ENCODE results near the gene SH2D6.

The SH2D6 gene

GRCh38 chr2:85458601-85459563, 40.4 kb downstream of the SH2D6 start:
- no peaks in the 10 kb centered on the region for H3K9me3 ChIP-seq (ENCODE audit: insufficient read depth, low read length)
- no peak overlapping the region for H3K4me2 ChIP-seq (ENCODE audit: low read depth, low read length, poor library complexity, severe bottlenecking)
- H3K27ac ChIP-seq (ENCODE audit: low read depth, low read length): no peak overlapping the region
- no peak overlapping the region for H3K9ac ChIP-seq (ENCODE audit: low read length)
- no peaks in the 10 kb centered on the region for H3K27me3 ChIP-seq (ENCODE audit: low read length)
- no peaks in the 10 kb centered on the region for H4K20me1 ChIP-seq (ENCODE audit: low read depth, low read length)
- TF ChIP-seq EZH2phosphoT487 (conservative IDR thresholded peaks at IDR 0.05; ENCODE audit: low read length) (no peak), CTCF (IDR thresholded peaks at IDR 0.05; ENCODE audit: insufficient read depth, low read length, poor library complexity, severe bottlenecking) (no peak)
- H3K4me3 ChIP-seq (ENCODE audit: insufficient read depth, low read length, poor library complexity, severe bottlenecking): no peak overlapping the region
- no peak overlapping the region for H2AFZ ChIP-seq (ENCODE audit: low read depth, low read length, severe bottlenecking)
- H3K36me3 ChIP-seq (ENCODE audit: low read length): no peaks in the 10 kb centered on the region
- no peaks in the 10 kb centered on the region for H3F3A ChIP-seq (ENCODE audit: insufficient read depth)
- H3K9me2 ChIP-seq (replicated peaks; ENCODE audit: insufficient read depth, low read length): no peaks in the 10 kb centered on the region
- no peaks in the 10 kb centered on the region for H3K79me2 ChIP-seq (ENCODE audit: insufficient read depth, low read length)

- Histone ChIP-seq H3K4me3 (ENCODE audit: insufficient read depth, low read length, poor library complexity, severe bottlenecking) (no peak overlapping the region), H3K9me2 (replicated peaks; ENCODE audit: insufficient read depth, low read length) (no peaks in the 10 kb centered on the region), H3K9ac (ENCODE audit: low read length) (no peak overlapping the region), H3F3A (ENCODE audit: insufficient read depth) (no peaks in the 10 kb centered on the region), H3K27me3 (ENCODE audit: low read length) (no peaks in the 10 kb centered on the region), H3K79me2 (ENCODE audit: insufficient read depth, low read length) (no peaks in the 10 kb centered on the region), H2AFZ (ENCODE audit: low read depth, low read length, severe bottlenecking) (no peak overlapping the region), H3K9me3 (ENCODE audit: insufficient read depth, low read length) (no peaks in the 10 kb centered on the region), H4K20me1 (ENCODE audit: low read depth, low read length) (no peaks in the 10 kb centered on the region), H3K36me3 (ENCODE audit: low read length) (no peaks in the 10 kb centered on the region), H3K4me2 (ENCODE audit: low read depth, low read length, poor library complexity, severe bottlenecking) (no peak overlapping the region), H3K27ac (ENCODE audit: low read depth, low read length) (no peak overlapping the region)
- TF ChIP-seq EZH2phosphoT487 (conservative IDR thresholded peaks at IDR 0.05; ENCODE audit: low read length) (no peak), CTCF (IDR thresholded peaks at IDR 0.05; ENCODE audit: insufficient read depth, low read length, poor library complexity, severe bottlenecking) (no peak)
Measured at GRCh38 chr2:85459771-85460170, 41.3 kb downstream of the SH2D6 start.

- H3K9me3 ChIP-seq (ENCODE audit: insufficient read depth, low read length): no peaks in the 10 kb centered on the region
- H3K27me3 ChIP-seq (ENCODE audit: low read length): no peaks in the 10 kb centered on the region
- H3K4me2 ChIP-seq (ENCODE audit: low read depth, low read length, poor library complexity, severe bottlenecking): no peak overlapping the region
- H2AFZ ChIP-seq (ENCODE audit: low read depth, low read length, severe bottlenecking): no peak overlapping the region
- H3K4me3 ChIP-seq (ENCODE audit: insufficient read depth, low read length, poor library complexity, severe bottlenecking): no peak overlapping the region
- no peaks in the 10 kb centered on the region for H3K79me2 ChIP-seq (ENCODE audit: insufficient read depth, low read length)
- H3K27ac ChIP-seq (ENCODE audit: low read depth, low read length): no peak overlapping the region
- no peaks in the 10 kb centered on the region for H3K9me2 ChIP-seq (replicated peaks; ENCODE audit: insufficient read depth, low read length)
- H3F3A ChIP-seq (ENCODE audit: insufficient read depth): no peaks in the 10 kb centered on the region
- no peaks in the 10 kb centered on the region for H4K20me1 ChIP-seq (ENCODE audit: low read depth, low read length)
- no peaks in the 10 kb centered on the region for H3K36me3 ChIP-seq (ENCODE audit: low read length)
- H3K9ac ChIP-seq (ENCODE audit: low read length): no peak overlapping the region
- no peak for TF ChIP-seq CTCF (IDR thresholded peaks at IDR 0.05; ENCODE audit: insufficient read depth, low read length, poor library complexity, severe bottlenecking)
- no peak for TF ChIP-seq EZH2phosphoT487 (conservative IDR thresholded peaks at IDR 0.05; ENCODE audit: low read length)
Measured at GRCh38 chr2:85462322-85462721, 43.8 kb downstream of the SH2D6 start.

Measured in SU-DHL-6 (cell line).